Measurements from ENCODE around the gene VPS51. TPM values are rescaled to one million over a fixed set of nuclear protein-coding genes. Genes with fewer than 3 reads are reported as not detected.
A peak's percentile ranks its signal among the peaks of the same experiment; 100 is the strongest.

VPS51 gene
- total RNA-seq, 1 donor from 2014 or later: 41.4 TPM

DNA sequence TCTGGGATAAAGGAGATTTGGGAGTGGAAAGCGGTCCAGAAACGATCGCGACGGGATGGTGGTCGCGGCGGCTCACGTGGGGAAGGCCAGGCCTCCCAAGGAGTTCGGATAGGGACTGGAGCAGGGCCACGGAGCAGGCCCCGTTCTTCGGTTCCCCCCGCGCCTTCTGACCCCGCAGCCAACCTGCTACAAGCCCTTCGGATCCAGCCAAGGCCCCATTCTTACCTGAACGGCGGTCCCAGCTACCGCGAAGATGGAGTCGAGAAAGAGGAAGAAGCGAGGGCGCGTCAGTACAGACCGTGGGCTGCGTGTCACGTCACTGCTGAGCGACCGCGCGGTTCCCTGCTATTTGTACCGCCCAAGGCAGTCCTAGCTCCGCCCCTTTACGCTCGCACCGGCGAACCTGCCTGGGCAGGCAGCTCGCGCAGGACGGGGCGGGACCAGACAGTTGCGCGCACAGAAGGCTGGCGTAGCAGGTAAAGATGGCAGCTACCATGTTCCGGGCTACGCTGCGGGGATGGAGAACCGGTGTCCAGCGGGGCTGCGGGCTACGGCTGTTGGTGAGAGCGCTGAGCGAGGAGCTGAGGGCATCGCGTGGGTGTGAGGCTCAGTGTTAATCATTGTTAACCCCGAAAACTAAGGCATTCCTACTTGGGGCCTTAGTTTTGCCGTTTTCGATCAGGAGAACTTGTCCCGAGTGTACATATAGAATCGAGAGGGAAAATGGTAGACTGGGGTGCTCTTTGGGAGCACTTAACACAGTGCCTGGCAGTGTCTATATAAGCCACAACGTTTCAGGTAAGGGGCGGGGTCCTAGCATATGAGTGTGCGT, 26.1 kb downstream of the VPS51 start, which contains the start of the genes FAU and MRPL49:
TSS of gene FAU (minus strand) at position 270 of the 832 bp plus-strand sequence. CDS start 321 bp downstream, outside the sequence.
TSS of gene MRPL49 (plus strand) at position 457 of the 832 bp plus-strand sequence. CDS start at position 483, 26 bp downstream.
- Histone ChIP-seq H3K4me2 (ENCODE audit: low read length) (peak within 1 kb of the TSS; percentile 97), H4K20me1 (ENCODE audit: insufficient read depth, low read length) (peaks cover 38% of the 10 kb centered on the region)
- peaks cover 18% of the 10 kb centered on the region for H3K36me3 Mint-ChIP-seq (ENCODE audit: low read depth, unreplicated experiment)

DNA sequence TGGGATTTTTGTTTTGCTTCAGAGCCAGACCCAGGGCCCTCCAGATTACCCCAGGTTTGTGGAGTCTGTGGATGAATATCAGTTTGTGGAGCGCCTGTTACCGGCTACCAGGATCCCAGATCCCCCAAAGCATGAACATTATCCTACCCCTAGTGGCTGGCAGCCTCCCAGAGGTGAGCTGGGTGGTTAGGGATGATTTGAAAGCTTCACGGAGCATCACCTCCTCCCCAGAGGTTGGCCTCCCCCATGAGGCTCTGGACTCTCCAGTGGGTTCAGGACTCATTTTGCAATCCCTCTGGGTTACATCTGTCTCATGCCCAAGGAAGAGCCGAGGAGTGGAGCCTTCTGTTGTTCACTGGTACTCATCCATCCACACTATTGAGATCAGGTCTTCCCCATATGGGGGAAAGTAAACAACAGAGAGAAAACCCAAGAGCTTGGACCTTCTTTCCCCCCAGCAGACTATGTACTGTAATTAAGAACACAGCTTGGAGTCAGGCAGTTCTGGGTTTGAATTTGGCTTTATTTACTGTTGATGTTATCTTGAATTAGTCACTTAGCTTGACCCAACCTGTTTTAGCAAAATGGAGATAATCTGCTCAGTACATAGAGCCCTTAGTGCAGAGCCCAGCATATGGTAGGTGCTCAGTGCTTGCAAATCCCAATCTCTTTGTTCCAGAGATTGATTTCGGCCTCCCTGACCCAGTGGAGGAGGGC, 28.6 kb downstream of the VPS51 start:
- Histone ChIP-seq H3K4me3 (ENCODE audit: insufficient read depth, low read depth, low read length) (no peak overlapping the region), H3K36me3 (ENCODE audit: insufficient read depth, low read length) (peaks cover 39% of the 10 kb centered on the region), H3K27ac (ENCODE audit: low read depth, low read length) (no peak overlapping the region), H3K9ac (ENCODE audit: low read length) (no peak overlapping the region), H4K20me1 (ENCODE audit: insufficient read depth, low read length) (peaks cover 50% of the 10 kb centered on the region), H3K4me1 (ENCODE audit: insufficient read depth, low read length) (peaks cover 12% of the 10 kb centered on the region), H3K79me2 (ENCODE audit: insufficient read depth, low read length) (peaks cover 55% of the 10 kb centered on the region), H3K9me3 (ENCODE audit: insufficient read depth, low read depth, low read length) (no peaks in the 10 kb centered on the region), H3K4me2 (ENCODE audit: low read length) (no peak overlapping the region), H3K27me3 (ENCODE audit: insufficient read depth, low read length) (no peaks in the 10 kb centered on the region), H2AFZ (ENCODE audit: low read depth, low read length) (no peak overlapping the region)
- no peak for FAIRE-seq
- H3K27ac Mint-ChIP-seq (ENCODE audit: unreplicated experiment): no peak overlapping the region
- TF ChIP-seq, protein P1, sequence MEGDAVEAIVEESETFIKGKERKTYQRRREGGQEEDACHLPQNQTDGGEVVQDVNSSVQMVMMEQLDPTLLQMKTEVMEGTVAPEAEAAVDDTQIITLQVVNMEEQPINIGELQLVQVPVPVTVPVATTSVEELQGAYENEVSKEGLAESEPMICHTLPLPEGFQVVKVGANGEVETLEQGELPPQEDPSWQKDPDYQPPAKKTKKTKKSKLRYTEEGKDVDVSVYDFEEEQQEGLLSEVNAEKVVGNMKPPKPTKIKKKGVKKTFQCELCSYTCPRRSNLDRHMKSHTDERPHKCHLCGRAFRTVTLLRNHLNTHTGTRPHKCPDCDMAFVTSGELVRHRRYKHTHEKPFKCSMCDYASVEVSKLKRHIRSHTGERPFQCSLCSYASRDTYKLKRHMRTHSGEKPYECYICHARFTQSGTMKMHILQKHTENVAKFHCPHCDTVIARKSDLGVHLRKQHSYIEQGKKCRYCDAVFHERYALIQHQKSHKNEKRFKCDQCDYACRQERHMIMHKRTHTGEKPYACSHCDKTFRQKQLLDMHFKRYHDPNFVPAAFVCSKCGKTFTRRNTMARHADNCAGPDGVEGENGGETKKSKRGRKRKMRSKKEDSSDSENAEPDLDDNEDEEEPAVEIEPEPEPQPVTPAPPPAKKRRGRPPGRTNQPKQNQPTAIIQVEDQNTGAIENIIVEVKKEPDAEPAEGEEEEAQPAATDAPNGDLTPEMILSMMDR (IDR thresholded peaks at IDR 0.05; ENCODE audit: insufficient read depth, low read depth, low read length): no peak
- no peak for TF ChIP-seq EZH2 (IDR thresholded peaks at IDR 0.05; ENCODE audit: insufficient read depth, low read length)
- H3K9me3 Mint-ChIP-seq (ENCODE audit: unreplicated experiment): no peaks in the 10 kb centered on the region
- peaks cover 10% of the 10 kb centered on the region for H3K4me1 Mint-ChIP-seq (ENCODE audit: low read depth, unreplicated experiment)
- H3K4me3 Mint-ChIP-seq (ENCODE audit: unreplicated experiment): peak overlapping the region; percentile 66
- no peaks in the 10 kb centered on the region for H3K27me3 Mint-ChIP-seq (ENCODE audit: low read depth, unreplicated experiment)
- peaks cover 16% of the 10 kb centered on the region for H3K36me3 Mint-ChIP-seq (ENCODE audit: low read depth, unreplicated experiment)
- DNase-seq (ENCODE audit: low read depth): no peak

More for the DNA sequence above, 26.1 kb downstream of the VPS51 start, which contains the start of the genes FAU and MRPL49:
- TF ChIP-seq EZH2 (IDR thresholded peaks at IDR 0.05; ENCODE audit: insufficient read depth, low read length): no peak
- TF ChIP-seq, protein P1 (IDR thresholded peaks at IDR 0.05; ENCODE audit: insufficient read depth, low read depth, low read length): no peak
- peak within 1 kb of the TSS; percentile 98 for H3K9ac ChIP-seq (ENCODE audit: low read length)
- Mint-ChIP-seq H3K27ac (ENCODE audit: unreplicated experiment) (peak within 1 kb of the TSS; percentile 99), H3K27me3 (ENCODE audit: low read depth, unreplicated experiment) (no peaks in the 10 kb centered on the region), H3K4me3 (ENCODE audit: unreplicated experiment) (peak within 1 kb of the TSS; percentile 100), H3K4me1 (ENCODE audit: low read depth, unreplicated experiment) (peaks cover 12% of the 10 kb centered on the region), H3K9me3 (ENCODE audit: unreplicated experiment) (no peaks in the 10 kb centered on the region)
- no peaks in the 10 kb centered on the region for H3K27me3 ChIP-seq (ENCODE audit: insufficient read depth, low read length)
- H3K79me2 ChIP-seq (ENCODE audit: insufficient read depth, low read length): peaks cover 58% of the 10 kb centered on the region
- peak within 1 kb of the TSS; percentile 95 for H3K4me3 ChIP-seq (ENCODE audit: insufficient read depth, low read depth, low read length)
- H3K4me1 ChIP-seq (ENCODE audit: insufficient read depth, low read length): peaks cover 13% of the 10 kb centered on the region
- H3K9me3 ChIP-seq (ENCODE audit: insufficient read depth, low read depth, low read length): no peaks in the 10 kb centered on the region
- H3K27ac ChIP-seq (ENCODE audit: low read depth, low read length): peak within 1 kb of the TSS; percentile 82
- peak; percentile 92 for DNase-seq (ENCODE audit: low read depth)
- peak within 1 kb of the TSS; percentile 80 for H2AFZ ChIP-seq (ENCODE audit: low read depth, low read length)
- peaks cover 24% of the 10 kb centered on the region for H3K36me3 ChIP-seq (ENCODE audit: insufficient read depth, low read length)
- FAIRE-seq: no peak
